ENCODE measurements around the gene SUSD1. TPM values are rescaled to one million over a fixed set of nuclear protein-coding genes. Genes with fewer than 3 reads are reported as not detected.

Gene SUSD1
- total RNA-seq, 1 experiment from 2014 or later = 5.5 TPM

DNA sequence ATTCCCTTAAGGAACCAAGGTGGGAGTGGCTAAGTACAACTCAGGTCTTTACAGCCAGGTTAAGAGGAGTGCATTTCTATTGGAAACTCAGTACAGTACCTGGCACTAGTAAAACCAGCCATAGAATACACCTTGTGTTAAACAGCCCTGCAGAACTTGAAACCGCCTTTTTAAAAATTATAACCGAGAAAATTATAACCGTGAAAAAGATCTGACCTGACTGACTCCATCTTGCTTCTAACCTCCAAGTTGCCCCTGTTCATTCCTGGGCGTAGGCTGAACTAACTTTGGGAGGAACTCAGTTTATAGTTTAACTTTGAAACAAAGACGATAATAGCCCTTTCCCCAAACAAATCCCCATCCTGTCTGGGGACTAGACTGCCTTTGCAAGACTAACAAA lies 132.3 kb downstream of the SUSD1 start:
- no peak for DNase-seq (ENCODE audit: low read depth)

DNA sequence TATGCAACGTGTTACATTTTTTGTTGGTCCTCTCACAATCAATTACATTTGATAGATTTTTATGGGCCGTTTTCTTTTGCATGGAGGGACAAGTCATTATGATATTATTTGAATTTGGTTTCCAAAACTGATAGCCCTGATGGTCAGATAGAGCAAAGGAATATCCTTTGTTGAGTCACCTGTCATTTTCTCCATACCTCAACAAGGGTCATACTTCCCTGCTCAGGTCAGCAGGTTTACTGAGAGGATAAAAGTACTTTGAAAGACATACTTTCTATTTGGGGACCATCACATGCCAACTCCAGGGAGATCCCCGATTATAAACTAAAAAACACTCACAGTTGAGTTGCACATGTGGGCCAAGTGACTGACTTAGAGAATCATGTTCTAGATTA lies 132.9 kb downstream of the SUSD1 start:
- DNase-seq (ENCODE audit: low read depth) = no peak

DNA sequence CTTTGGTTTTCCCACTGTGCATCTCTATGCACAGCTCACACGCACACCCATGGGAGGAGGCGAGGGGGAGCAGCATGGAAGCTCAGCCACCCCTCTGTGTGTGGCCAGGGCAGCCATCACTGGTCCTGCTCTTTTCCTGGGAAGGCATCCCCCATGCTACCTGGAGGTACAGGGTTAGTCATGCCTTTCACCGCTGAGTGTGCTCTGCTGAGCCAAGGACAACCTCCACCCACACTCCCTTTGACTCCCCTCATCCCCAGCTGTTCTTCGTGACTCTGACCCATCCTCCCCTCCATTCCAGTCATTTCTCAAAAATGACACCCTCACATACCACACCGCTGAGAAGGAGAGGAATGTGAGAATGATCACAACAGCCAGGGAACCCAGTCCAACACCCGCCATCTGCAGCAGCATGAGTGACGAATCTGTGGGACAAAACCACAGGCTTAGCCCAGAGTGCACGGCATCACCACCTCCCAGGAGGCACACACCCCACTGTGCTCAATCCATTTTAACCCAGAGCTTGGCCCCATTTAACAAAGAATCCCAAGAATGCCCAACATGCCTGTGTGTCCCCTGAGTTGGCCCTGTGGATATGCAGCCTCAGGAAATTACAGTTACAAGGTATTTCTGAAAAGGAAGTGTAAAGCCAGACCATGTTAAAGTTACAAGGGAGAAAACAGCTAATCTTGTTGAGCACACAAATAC lies 133.4 kb downstream of the SUSD1 start:
- peak; percentile 100 for DNase-seq (ENCODE audit: low read depth)

DNA sequence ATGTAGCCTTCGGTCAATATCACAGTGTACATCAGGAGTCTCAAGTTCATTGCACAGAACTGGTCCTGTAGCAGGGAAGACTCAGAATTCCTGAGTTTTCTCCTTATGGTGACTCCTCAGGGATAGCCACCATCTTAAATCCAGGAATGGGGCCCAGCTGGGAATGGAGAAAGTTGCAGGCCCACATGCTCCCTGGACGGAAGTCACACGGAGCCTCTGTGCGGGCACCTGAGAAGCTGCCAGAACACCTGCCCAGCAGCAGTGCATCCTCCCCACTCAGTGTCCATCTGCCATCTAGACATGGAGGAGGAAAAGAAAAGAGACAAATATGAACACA lies 133.9 kb downstream of the SUSD1 start:
- DNase-seq (ENCODE audit: low read depth) = no peak

DNA sequence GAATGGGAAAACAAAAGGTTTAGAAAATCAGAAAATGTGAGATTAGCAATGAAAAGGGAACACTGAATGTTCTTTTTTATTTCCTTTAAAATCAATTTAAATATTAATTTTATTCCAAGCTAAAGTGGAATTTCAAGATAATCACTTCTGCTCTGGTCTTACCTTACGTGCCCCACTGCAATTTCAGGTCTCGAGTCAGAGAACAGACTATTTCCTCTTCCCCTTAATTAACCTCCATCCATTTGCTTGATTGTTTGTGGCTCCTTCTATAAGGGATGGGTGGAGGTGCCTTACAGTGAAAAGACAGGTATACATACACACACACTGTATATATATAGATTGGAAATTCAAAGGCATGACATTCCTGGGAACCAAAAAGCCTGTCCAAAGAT lies 137.1 kb downstream of the SUSD1 start:
- no peak for DNase-seq (ENCODE audit: low read depth)

DNA sequence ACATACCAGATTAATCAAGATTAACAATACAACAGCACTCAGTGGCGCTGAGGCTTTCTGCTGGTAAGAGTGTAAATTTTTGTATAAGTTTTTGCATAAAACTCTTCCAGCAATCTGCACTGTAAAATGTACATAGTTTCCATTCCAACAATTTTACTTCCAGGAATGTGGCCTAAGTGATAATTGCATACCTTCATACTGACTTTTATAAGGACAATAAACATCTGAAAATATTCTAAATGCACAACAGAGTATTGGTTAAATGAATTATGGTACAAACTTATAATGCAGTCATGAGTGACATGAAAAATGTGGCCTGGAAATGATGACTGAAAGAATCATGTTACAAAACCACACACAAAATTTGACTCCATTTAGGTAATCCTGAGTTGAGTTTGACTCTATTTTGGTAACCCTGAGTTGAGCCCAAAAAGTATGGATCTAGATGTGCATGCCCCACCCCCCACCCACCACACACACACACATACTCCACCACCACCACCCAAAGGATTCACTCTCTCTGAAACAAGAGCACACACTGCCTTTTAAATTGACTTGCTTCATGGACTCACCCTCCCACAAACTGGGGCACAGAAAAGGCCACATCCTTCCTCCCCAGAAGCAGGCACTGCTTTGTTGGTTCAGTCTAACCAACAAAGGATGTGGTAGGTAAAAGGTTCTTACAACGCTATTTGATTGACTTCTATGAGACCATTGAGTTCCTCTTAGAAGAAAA lies 137.6 kb downstream of the SUSD1 start:
- peak; percentile 92 for DNase-seq (ENCODE audit: low read depth)

DNA sequence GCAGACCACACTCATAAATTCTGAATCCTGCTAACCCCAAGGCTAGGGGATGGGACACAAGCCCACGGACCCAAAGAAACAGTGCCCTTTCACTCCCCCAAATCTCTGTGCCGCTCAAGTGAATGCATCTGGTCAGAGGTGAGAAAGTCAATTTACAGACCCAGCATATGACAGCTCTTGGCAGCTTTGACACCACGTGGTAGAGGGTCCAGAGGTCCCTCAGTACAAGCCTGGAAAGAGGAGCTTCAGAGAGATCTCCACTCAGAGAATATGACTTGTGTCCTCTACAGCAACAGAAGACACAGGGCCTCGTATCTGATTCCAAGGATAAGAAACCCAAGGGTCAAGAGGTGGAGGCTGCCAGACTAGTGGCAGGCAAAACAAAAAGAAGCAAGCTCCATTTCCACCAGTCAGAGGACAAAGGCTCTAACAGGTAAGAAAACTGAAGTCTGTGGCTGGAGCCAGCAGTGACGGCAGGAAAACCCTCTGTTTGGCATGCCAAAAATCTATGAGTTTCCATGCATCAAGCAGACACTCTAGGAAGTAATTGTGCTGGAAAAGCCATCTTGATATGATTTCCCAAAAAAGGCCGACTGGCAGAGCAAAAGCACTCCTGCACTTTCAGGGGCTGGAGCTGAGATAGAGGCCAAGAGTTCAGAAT lies 139.8 kb downstream of the SUSD1 start:
- DNase-seq (ENCODE audit: low read depth) = no peak

DNA sequence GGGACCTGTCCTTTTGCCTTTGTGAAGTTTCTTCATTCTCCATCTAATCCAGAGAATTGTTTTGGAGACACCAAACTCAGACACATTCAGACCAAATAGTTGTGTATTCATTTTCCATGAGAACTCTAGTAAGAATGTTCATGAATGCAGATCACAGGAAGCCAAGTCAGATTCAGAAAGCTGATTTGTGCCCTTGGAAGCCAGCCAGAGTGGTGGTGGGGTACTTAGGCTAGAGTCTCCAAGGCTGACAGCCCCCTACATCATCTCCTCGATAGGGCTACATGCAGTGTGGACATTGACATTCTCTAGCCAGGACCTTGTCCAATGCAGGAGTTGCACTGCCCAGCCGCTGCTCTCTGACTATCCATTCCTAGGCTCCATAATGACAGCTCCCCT lies 140.9 kb downstream of the SUSD1 start:
- DNase-seq (ENCODE audit: low read depth) = no peak

DNA sequence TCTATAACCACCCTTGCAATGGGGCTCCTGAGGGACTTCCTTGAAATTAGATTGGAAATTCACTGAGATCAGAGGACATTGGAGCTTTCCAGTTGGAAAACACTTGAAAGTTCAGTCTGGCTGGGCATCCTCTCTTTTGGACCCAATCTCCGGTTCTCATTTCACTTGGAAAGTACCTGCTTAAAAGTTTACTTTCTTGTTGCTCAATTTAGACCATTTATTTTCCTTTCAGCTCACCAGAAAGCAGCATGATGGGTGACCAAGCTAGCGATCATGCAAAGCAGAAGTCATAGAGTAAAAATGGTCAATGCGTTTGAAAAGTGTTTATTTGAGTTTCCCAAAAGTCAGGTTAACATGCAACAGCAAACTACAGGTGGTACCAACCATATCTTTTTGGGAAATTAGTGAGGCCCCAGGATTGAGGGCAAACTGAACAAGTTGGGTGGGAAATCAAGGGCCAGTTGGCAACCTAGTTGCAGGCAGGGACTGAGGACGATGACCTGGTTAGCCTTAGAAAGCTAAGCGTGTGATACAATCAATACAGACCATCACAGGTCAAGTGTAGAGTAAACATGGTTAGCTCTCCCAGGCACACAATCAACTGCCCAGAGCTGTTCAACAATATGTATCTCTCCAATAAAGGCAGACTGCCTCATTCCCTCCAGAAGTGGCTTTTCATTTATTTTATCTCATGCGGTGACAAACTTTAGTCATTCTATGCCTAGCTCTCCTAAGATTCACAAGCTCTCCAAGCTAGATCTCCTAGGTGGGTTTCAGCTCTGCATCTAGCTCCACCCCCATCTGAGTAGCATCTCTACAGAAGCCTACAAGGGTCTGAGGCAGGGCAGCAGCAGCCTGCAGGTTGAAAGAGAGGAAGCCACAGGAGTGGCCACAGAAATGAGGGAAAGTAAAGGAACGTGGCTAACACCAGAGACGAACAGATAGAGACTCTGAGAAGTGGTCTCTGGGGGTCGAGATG lies 141.6 kb downstream of the SUSD1 start:
- DNase-seq (ENCODE audit: low read depth) = no peak

DNA sequence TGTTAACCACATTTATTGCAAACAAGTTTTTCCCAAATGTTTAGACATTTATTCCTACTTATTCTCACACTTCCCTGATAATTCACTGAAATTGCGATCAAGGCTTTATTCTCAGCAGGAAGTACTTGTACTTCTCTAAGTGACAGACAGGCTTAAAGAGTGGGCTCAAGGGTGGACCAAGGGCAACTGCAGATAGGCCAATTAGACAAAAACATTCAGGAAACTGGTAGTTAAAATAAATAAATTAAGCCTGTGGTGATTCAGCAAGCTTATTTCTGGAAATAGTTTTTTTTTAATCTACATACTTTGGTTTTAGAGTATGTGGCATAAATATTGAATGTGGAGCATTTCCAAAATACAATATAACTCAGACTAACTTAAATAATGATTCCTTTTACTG lies 142.4 kb downstream of the SUSD1 start:
- peak; percentile 32 for DNase-seq (ENCODE audit: low read depth)

DNA sequence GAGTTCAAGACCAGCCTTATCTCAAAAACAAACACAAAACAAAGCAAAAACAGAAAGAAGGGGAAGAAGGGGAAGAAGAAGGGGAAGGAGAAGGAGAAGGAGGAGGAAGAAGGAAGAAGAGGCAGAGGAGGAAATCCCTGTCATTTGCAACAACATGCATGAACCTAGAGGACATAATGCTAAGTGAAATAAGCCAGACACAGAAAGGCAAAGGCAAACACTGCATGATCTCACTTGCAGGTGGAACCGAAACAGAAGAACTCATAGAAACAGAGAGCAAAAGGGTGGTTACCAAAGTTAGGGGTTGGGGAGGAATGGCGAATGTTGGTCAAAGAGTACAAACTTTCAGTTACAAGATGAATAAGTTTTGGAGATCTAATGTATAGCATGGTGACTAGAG lies 143.1 kb downstream of the SUSD1 start:
- DNase-seq (ENCODE audit: low read depth) = no peak

DNA sequence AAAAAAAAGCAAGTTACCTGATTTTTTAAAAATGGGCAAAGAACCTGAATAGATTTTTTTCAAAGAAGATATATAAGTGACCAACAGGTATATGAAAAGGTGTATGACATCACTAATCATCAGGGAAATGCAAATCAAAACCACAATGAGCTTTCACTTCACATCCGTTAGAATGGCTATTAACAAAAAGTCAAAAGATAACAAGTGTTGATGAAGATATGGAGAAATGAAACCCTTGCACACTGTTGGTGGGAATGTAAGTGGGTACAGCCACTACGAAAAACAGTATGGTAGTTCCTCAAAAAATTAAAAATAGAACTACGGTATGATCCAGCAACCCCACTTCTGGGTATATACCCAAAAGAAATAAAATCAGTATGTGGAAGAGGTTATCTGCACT lies 143.7 kb downstream of the SUSD1 start:
- no peak for DNase-seq (ENCODE audit: low read depth)

DNA sequence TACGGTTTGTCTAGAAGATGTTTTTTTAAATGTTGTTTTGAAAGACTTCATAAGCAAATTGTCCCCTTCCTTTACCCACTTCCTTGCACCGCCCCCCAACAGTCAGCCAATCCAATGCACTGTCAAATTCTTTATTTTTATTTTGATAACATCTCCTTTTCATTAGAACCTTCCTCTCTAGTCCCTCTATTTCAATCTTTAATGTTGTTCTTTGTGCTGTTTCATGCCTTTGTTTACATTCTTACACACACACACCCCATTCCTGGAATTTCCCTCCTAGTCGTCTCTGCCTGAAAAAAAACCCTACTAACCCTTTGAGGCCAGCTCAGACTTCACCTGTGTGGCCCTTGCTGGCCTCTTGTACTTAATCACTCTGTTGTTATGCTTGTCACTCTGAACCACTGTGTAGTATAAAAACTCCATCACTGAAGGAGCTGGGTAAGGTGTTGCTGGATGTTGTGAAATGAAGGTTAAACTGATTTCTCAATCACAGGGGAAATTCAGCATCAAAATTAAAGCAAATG lies 145.1 kb downstream of the SUSD1 start:
- DNase-seq (ENCODE audit: low read depth) = peak; percentile 72

DNA sequence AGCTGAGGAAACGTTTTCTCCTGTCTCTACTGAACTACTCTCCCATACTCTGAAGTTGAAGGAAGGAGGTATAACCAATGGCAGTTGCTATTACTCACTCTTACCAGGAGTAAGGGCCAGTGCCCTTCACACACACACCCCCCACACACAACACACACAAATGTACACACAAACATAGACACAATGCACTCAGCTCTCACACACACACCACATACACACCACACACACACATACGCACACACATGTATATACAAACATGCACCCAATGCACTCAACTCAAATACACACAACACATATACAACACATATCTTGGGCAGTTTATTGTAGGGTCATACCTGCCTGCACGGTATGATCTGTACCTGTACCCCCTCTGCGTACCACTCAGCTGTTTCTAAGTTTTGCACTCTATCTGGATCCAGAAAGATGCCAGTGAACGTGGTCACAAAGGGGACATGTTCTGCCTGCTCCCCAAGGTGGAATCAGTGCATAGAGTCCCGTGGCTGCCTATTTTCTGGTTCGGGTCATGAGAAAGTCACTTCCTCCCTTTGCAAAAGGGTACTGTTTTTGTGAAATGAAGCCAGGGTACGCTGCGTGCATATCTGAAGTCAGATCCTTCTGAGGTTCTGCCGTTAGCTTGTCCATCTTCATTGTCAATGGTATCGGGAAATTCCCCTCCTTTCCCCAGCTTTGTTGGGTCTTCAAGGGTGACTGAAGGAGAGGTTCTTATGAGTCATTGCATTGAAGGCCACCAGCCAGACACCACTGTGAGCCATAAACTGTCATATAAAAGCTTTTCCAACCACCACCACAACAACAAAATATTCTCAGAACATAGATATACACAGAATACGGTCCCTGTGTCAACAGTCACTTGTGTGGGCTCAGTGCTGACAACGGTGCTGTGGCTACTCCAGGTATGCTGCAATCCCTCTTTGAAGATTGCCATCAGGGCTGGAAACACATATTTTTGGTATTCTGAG lies 146.6 kb downstream of the SUSD1 start:
- DNase-seq (ENCODE audit: low read depth) = no peak

DNA sequence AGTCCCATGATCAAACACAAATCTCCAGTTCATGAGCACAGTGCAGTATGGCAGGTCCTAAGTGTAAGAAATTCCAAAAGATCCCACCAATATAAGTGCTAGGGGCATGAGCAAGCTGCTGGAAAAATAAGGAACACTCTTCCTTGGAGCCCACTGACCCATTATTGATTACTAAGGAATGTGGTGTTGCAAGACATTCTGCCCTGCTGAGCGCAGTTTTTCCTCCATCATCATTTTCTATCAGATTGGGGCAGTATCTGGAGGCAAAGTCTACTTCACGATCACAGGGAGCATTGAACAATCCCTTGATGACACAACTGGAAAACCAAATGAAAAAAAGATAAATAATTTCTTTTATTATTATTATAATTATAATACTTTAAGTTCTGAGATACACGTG lies 149.2 kb downstream of the SUSD1 start:
- DNase-seq (ENCODE audit: low read depth) = no peak

DNA sequence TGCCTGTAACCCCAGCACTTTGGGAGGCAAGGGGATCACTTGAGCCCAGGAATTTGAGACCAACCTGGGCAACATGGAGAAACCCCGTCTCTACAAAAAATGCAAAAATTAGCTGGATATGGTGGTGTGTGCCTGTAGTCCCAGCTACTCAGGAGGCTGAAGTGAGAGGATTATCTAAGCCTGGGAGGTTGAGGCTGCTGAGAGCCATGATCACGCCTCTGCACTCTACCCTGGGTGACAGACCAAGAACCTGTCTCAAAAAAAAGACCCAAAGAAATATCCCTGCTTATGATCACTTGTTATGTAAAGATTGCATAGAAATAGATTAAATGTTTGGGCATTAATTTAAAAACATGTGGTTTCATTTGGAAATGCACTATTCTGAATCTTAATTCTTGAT lies 153.4 kb downstream of the SUSD1 start:
- DNase-seq (ENCODE audit: low read depth) = no peak

DNA sequence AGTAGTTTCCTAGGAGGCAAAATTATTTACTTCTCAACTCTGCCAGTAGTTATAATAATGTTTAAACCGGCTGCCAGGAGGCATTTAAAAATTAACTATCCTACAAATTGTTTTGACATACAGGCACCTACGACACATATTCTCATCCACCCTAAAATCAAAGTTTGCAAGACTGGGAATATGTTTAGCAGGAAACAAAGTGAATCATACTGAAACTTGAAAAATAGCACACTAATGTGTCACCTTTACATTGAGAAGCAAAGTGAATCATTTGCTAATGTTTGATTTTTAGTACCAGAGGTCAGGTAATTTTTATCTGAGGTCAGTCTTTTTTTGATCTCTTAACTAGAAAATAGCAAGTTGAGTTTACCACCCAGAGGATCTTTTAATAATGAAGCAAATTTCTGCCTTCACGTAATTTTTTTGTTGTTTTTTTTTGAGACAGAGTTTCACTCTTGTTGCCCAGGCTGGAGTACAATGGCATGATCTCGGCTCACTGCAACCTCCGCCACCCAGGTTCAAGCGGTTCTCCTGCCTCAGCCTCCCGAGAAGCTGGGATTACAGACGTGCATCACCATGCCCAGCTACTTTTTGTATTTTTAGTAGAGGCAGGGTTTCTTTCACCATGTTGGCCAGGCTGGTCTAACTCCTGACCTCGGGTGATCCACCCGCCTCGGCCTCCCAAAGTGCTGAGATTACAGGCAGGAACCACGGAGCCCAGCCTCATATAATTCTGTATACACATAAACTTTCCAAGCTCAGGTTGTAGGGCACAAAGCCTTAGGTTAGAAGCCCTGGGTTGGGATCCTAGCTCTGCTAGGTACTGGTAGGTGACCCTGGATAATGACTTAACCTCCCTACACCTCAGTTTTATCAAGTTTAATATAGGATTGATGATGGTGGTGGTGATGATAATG lies 154.2 kb downstream of the SUSD1 start:
- DNase-seq (ENCODE audit: low read depth) = peak; percentile 78

DNA sequence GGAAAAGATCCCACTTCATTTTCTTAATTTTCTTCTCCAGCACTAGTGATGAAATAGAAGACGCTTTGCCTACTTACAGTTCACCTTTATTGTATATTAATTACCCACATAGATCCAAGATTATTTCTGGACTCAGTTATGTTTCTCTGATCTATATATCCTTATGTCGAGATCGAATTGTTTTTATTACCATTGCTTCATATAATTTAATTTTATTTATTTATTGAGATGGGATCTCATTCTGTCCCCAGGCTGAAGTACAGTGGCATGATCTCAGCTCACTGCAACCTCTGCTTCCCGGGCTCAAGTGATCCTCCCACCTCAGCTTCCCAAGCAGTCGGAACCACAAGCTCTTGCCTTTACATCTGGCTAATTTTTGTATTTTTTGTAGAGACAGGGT lies 157.2 kb downstream of the SUSD1 start:
- no peak for DNase-seq (ENCODE audit: low read depth)

DNA sequence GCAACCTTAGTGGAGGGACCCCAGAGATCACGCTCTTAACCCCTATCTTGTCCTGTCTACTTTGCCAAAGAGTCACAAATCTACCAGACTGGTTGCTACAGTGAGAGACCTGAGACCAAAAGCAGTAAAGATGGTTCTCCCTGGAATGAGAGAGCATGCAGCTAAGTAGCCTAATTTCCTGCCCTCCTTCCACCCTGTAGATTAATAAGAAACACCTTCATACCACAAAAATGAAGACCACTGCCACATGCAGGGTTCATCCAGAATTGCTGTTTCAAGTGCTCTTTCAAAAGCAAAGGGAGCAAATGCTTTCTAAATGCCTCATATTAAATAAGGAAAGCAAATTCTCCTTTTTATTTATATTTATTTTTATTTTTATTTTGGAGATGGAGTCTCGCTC lies 159.4 kb downstream of the SUSD1 start:
- DNase-seq (ENCODE audit: low read depth) = no peak
